Measurements from ENCODE around the gene IL5.
A peak's percentile ranks its signal among the peaks of the same experiment; 100 is the strongest.

IL5 gene

GRCh38 chr5:132498686-132499271 lies 44.5 kb downstream of the IL5 start:
- no peak for DNase-seq (ENCODE audit: low spot score)

GRCh38 chr5:132498152-132498551 lies 45.2 kb downstream of the IL5 start:
- no peak for DNase-seq (ENCODE audit: low spot score)

GRCh38 chr5:132497488-132497997 lies 45.8 kb downstream of the IL5 start:
- peak; percentile 95 for DNase-seq (ENCODE audit: low spot score)

GRCh38 chr5:132496631-132497487 lies 46.5 kb downstream of the IL5 start:
- peak; percentile 48 for DNase-seq (ENCODE audit: low spot score)

GRCh38 chr5:132496191-132496630 lies 47.1 kb downstream of the IL5 start:
- peak; percentile 57 for DNase-seq (ENCODE audit: low spot score)

- peak; percentile 24 for DNase-seq (ENCODE audit: low spot score)
Observed at GRCh38 chr5:132495667-132496190, 47.6 kb downstream of the IL5 start.

GRCh38 chr5:132493821-132494220 lies 49.5 kb downstream of the IL5 start:
- no peak for DNase-seq (ENCODE audit: low spot score)

GRCh38 chr5:132493241-132493640 lies 50.1 kb downstream of the IL5 start:
- DNase-seq (ENCODE audit: low spot score), result no peak

- DNase-seq (ENCODE audit: low spot score), result no peak
Observed at GRCh38 chr5:132492386-132493125, 50.8 kb downstream of the IL5 start.

All from kidney capillary endothelial cell (primary cell).